Inferior parietal cortex (tissue), 1 donor: ENCODE data around the gene WNT3A.

Experiments
- DNase-seq: peaks from one replicate; pipeline ENCODE4 v3.0.0-alpha.2; 2016; ENCODE audit errors: extremely low spot score

Gene WNT3A

GRCh38 chr1:228070173-228070572, 63.4 kb downstream of the WNT3A start:
- no peak for DNase-seq

DNA sequence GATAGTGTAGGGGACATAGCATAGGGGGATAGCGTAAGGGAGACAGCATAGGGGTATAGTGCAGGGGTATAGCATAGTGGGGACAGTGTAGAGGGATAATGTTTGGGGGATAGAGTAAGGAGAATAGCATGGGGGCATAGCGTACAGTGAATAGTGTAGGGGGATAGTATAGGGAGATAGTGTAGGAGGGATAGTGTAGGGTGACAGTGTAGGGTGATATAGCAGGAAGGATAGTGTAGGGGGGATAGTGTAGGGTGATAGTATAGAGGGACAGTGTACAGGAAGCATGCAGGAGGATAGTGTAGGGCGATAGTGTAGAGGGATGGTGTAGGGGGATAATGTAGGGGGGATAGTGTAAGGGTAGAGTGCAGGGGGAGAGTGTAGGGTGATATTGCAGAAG, 64.1 kb downstream of the WNT3A start:
- no peak for DNase-seq

- DNase-seq = no peak
Observed at GRCh38 chr1:228071839-228072657, 65.2 kb downstream of the WNT3A start.

GRCh38 chr1:228072658-228073043, 65.9 kb downstream of the WNT3A start:
- DNase-seq = no peak

- no peak for DNase-seq
Observed at GRCh38 chr1:228073061-228073856, 66.5 kb downstream of the WNT3A start.

GRCh38 chr1:228073857-228074545, 67.2 kb downstream of the WNT3A start:
- DNase-seq = no peak

GRCh38 chr1:228074954-228075730, 68.3 kb downstream of the WNT3A start:
- DNase-seq = no peak

- no peak for DNase-seq
Observed at GRCh38 chr1:228075801-228076271, 69.0 kb downstream of the WNT3A start.

- no peak for DNase-seq
Observed at GRCh38 chr1:228076796-228077430, 70.1 kb downstream of the WNT3A start.

DNA sequence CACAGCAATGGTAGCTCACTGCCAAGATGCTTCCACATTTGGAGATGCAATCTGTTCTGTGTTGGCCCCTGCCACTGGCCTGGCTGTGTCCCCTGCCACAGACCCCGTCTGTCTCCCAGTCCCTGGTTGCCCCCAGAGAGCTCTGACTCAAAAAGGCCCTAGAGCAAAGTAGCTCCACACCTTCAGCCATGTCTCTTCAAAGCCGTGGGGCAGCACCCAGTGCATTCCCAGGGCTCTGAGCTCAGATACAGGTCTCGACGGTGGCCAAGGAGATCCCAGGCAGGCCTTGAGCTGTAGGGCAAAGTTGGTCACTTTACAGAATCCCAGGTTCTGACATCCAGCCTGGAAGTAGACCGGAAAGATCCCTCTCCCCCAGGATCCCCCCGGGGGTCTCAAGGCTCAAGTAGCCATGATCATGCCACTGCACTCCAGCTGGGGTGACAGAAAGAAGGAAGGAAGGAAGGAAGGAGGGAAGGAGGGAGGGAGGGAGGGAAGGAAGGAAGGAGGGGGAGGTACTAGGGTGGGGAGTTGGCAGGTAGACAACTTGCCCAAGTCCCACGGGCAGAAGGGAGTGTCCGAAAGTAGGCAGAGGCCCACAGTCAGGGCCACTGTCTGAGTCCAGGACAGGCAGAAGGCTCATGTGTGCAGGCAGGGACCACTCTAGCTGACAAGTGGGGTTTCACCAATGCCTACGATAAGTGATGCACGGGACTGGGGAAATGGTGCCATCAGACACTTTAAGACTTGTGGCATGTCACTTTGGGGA, 71.0 kb downstream of the WNT3A start:
- DNase-seq = no peak

GRCh38 chr1:228079013-228079412, 72.2 kb downstream of the WNT3A start:
- DNase-seq = no peak

DNA sequence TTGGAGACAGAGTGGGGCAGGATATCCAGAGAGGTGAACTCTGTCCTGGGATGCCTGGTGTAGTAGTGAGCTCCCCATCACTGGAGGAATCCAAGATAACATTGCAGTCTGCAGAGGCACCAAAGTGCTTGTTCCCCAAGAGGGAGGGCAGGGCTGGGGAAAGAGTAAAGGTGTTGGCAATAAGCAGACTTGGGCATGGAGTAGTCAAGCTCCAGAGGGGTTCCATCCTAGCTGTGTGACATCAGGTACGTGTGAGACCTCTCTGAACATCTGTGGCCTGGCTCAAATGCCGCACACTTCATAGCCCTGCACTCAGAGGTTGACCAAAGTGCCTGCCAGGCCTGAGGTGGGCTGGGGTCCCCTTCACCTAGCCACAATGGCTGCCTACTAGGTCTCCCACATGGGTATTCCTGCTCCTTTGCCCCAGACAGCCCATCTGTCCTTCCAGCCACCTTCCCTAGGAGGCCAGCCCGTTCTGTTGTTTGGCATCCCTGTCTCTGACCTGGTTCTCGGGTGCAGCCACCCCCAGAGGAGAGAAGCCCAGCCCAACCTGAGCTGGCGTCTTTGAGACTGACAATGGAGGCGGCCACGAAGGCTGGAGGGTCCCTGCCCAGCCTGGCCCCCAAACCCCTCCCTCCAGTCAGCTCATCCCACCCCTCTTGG, 72.9 kb downstream of the WNT3A start:
- no peak for DNase-seq

GRCh38 chr1:228081144-228081543, 74.3 kb downstream of the WNT3A start:
- DNase-seq = no peak

DNA sequence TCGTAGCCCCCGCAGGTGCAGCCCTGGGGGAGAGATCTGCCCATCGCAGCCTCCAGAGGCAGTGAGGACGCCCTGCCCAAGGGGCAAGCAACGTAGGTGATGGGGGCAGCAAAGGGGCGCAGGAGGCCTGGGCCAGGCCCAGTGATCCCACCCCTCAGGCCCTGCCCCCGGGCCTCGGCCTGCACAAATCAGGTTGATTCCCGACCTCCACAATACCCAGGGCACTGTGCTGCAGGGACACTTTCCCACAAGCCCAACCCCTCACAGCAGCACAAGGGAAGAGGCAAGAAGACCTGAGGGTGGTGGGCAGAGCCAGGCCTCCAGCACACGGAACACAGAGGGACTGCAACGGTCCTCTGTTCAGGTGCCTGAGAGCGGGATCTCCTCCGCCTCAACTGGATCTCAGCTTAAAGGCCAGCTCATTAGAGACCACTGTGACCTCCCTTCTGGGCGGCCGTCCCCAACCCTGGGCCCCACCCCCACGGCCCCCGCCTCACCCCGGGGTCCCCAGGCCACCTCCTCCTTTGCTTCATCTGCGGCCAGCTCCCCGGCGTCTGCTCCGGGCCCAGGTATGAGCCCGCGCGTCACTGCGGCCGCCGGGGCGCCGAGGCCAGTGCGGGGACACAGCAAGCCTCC, 74.9 kb downstream of the WNT3A start:
- DNase-seq = no peak

DNA sequence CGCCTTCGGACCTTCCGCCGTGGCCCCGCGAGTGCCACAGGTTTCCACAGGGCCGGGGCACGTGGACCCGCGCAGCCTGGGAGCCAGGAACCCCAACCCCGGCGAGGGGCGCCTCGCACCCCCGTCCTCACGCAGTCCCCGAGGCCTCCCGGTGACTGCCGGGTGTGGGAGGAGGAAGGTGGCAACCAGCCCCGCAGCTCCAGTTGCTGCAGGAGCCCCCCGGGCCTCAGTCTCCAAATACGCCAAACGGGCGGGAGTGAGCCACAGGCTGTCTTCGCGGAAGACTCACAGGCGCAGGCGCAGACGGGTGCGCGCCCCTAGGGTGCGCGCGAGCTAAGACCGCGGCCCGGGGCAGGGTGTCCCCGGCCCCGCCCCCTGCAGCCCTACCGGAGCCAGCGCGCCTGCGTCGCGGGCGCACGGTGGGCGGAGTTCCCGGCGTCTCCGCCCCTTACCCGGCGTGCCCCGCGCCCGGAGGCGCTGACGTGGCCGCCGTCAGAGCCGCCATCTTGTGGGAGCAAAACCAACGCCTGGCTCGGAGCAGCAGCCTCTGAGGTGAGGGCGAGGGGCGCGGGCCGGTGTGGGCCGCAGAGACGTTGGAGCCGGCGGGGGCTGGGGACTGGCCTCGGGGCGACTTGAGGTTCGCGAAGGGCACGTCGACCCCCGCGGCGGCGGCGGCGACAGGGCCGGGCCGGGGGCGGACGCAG, 75.6 kb downstream of the WNT3A start, which contains the start of gene ARF1:
TSS of gene ARF1 (plus strand) at position 495 of the 704 bp plus-strand sequence. CDS start 14,407 bp downstream, outside the sequence.
- peak; percentile 96 for DNase-seq

DNA sequence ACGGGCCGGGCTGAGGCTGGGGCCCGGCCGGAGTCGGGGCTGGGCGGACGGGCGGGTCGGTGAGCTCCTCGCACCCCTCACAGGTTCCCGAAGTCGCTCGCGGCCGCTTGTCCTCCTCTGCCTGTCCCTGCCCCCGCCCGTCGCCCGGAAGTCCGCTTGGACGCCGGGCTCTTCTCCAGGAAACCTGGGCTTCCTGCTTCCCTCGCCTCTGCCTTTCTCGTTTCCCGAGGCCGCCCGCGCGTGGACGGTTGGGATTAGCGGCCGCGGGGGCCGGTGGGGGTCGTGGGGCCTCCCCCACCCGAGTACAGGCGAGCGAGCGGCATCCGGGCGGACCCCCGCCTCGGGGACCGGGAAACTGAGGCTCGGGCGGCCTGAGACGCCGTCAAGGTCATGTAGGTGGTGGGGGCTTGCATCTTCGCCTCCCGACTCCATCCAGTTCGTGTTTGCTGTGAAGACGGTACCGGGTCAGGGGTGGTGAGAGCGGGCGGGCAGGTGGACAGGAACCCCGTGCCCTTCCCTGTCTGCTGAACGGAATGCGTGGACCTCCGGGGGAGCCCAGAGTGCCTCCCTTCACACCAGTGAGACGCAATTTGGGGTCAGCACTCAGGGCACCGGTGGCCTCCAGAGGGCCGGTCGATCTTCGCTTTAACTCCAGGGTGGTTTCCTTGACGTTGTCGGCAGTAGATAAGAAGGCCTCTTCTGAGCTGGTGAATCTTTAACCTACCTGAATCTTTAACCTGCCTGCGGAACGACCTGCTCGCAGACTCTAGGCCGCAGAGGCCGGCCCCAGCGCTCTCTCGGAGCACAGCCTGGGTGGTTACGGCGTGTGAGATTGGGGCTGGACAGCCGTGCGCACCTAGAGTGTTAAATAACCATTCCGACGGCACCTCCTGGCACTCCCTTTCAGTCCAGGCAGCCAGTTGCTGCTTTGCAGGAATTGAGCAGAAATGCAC, 76.4 kb downstream of the WNT3A start:
- no peak for DNase-seq

GRCh38 chr1:228083871-228084278, 77.1 kb downstream of the WNT3A start:
- no peak for DNase-seq
